HEK293 (cell line): ENCODE measurements around the gene KDM5A.
A peak's percentile ranks its signal among the peaks of the same experiment; 100 is the strongest.

Experiments used
- CTCF ChIA-PET: fragments of 350-600 bp; formaldehyde crosslinking; extraction: SDS; loops from one replicate; lab custom pipeline; 2021; ENCODE audit warnings: antibody characterized with exemption; lab: Yijun Ruan, JAX
- POLR2A ChIA-PET: fragments of 300-600 bp; formaldehyde crosslinking; extraction: SDS; loops from one replicate; lab custom pipeline; 2020; ENCODE audit warnings: antibody characterized with exemption, inconsistent platforms; lab: Yijun Ruan, JAX
- H3K27ac ChIP-seq: fragments of 200-500 bp; sonication (Bioruptor generic); 2 replicates; pipeline ENCODE4 v1.5.1; 2014; ENCODE audit warnings: low read depth, low read length, control low read depth, inconsistent platforms; ENCODE audit errors: extremely low read depth
- H3K36me3 ChIP-seq, 2 experiments: fragments of 200-500 bp in 1 of 2; sonication (Bioruptor generic) in 1 of 2; 1 replicate in 1 of 2; 2 replicates in 1 of 2; pipeline ENCODE4 v1.5.1; 2014 to 2017; ENCODE audit warnings: inconsistent platforms in 2 of 2, low read length in 2 of 2; ENCODE audit not compliant: control insufficient read depth in 2 of 2, insufficient read depth in 1 of 2
- H3K4me1 ChIP-seq: fragments of 200-500 bp; sonication (Bioruptor generic); 2 replicates; pipeline ENCODE4 v1.5.1; 2014; ENCODE audit warnings: mild to moderate bottlenecking, low read length, inconsistent platforms; ENCODE audit not compliant: control insufficient read depth, insufficient read depth
- H3K4me3 ChIP-seq: 2 replicates; pipeline ENCODE4 v1.5.1; 2011; ENCODE audit warnings: low read depth, mild to moderate bottlenecking, control low read depth, low read length, moderate library complexity
- H3K9me3 ChIP-seq: fragments of 200-500 bp; sonication (Bioruptor generic); 2 replicates; pipeline ENCODE4 v1.5.1; 2014; ENCODE audit warnings: low read depth, low read length, inconsistent platforms; ENCODE audit not compliant: control insufficient read depth, insufficient read depth
- AEBP2 ChIP-seq: fragments of 450-650 bp; formaldehyde crosslinking; IDR thresholded peaks from 2 replicates; pipeline ENCODE4 v1.5.1; 2016; ENCODE audit warnings: missing biosample characterization, missing genetic modification characterization, borderline replicate concordance
- HOXA7 ChIP-seq: sonication (generic); formaldehyde crosslinking; IDR thresholded peaks from 2 replicates; pipeline ENCODE4 v1.8.1; 2022; ENCODE audit warnings: missing genetic modification reagents, borderline replicate concordance
- PBX3 ChIP-seq: sonication (generic); formaldehyde crosslinking; IDR thresholded peaks from 2 replicates; pipeline ENCODE4 v1.8.1; 2022; ENCODE audit warnings: mild to moderate bottlenecking, moderate library complexity, missing genetic modification reagents
- PRDM2 ChIP-seq: fragments of 450-650 bp; formaldehyde crosslinking; IDR thresholded peaks from 2 replicates; pipeline ENCODE4 v1.5.1; 2016; ENCODE audit warnings: missing biosample characterization, missing genetic modification characterization, borderline replicate concordance
- SP7 ChIP-seq: fragments of 450-650 bp; formaldehyde crosslinking; IDR thresholded peaks from 2 replicates; pipeline ENCODE4 v1.5.1; 2016; ENCODE audit warnings: missing biosample characterization, missing genetic modification characterization
- YY2 ChIP-seq: fragments of 450-650 bp; formaldehyde crosslinking; IDR thresholded peaks from 2 replicates; pipeline ENCODE4 v1.5.1; 2016; ENCODE audit warnings: missing biosample characterization, missing genetic modification characterization
- ZBTB17 ChIP-seq: fragments of 450-650 bp; formaldehyde crosslinking; IDR thresholded peaks from 2 replicates; pipeline ENCODE4 v1.5.1; 2016; ENCODE audit warnings: missing biosample characterization, missing genetic modification characterization
- ZBTB7A ChIP-seq: fragments of 450-650 bp; formaldehyde crosslinking; IDR thresholded peaks from 2 replicates; pipeline ENCODE4 v1.5.1; 2016; ENCODE audit warnings: low read depth, missing biosample characterization, missing genetic modification characterization
- ZNF10 ChIP-seq: fragments of 450-650 bp; formaldehyde crosslinking; IDR thresholded peaks from 2 replicates; pipeline ENCODE4 v1.5.1; 2017; ENCODE audit warnings: missing biosample characterization, missing genetic modification characterization
- ZNF214 ChIP-seq: fragments of 450-650 bp; formaldehyde crosslinking; IDR thresholded peaks from 2 replicates; pipeline ENCODE4 v1.5.1; 2017; ENCODE audit warnings: missing biosample characterization, mild to moderate bottlenecking, missing genetic modification characterization, borderline replicate concordance
- ZNF324 ChIP-seq: fragments of 450-650 bp; formaldehyde crosslinking; IDR thresholded peaks from 2 replicates; pipeline ENCODE4 v1.5.1; 2016; ENCODE audit warnings: missing biosample characterization, missing genetic modification characterization
- ZNF362 ChIP-seq: fragments of 450-650 bp; formaldehyde crosslinking; IDR thresholded peaks from 2 replicates; pipeline ENCODE4 v1.5.1; 2016; ENCODE audit warnings: missing biosample characterization, missing genetic modification characterization
- ZNF404 ChIP-seq: fragments of 450-650 bp; formaldehyde crosslinking; IDR thresholded peaks from 2 replicates; pipeline ENCODE4 v1.5.1; 2017; ENCODE audit warnings: missing biosample characterization, missing genetic modification characterization
- ZNF555 ChIP-seq: fragments of 450-650 bp; formaldehyde crosslinking; conservative IDR thresholded peaks from 2 replicates; pipeline ENCODE4 v1.5.1; 2017; ENCODE audit warnings: missing biosample characterization, mild to moderate bottlenecking, missing genetic modification characterization, inconsistent platforms
- ZNF623 ChIP-seq: fragments of 450-650 bp; formaldehyde crosslinking; IDR thresholded peaks from 2 replicates; pipeline ENCODE4 v1.5.1; 2016; ENCODE audit warnings: missing biosample characterization, missing genetic modification characterization
- ZNF654 ChIP-seq: fragments of 450-650 bp; formaldehyde crosslinking; IDR thresholded peaks from 2 replicates; pipeline ENCODE4 v1.5.1; 2016; ENCODE audit warnings: low read depth, missing biosample characterization, missing genetic modification characterization
- TF ChIP-seq, protein P1 (sequence below): fragments of 450-650 bp; formaldehyde crosslinking; IDR thresholded peaks from 2 replicates; pipeline ENCODE4 v1.5.1; 2016; ENCODE audit warnings: missing biosample characterization, missing genetic modification characterization
- TF ChIP-seq, protein P2 (sequence below): fragments of 450-650 bp; formaldehyde crosslinking; IDR thresholded peaks from 2 replicates; pipeline ENCODE4 v1.5.1; 2017; ENCODE audit warnings: missing biosample characterization, mild to moderate bottlenecking, missing genetic modification characterization, moderate library complexity

Gene KDM5A

GRCh38 chr12:414859-415258 is 25.7 kb upstream of the KDM5A start (continued):
- no peak for TF ChIP-seq PRDM2 (tag by site-specific recombination)
- no peak for TF ChIP-seq ZNF404 (tag by site-specific recombination)
- TF ChIP-seq, protein P1, sequence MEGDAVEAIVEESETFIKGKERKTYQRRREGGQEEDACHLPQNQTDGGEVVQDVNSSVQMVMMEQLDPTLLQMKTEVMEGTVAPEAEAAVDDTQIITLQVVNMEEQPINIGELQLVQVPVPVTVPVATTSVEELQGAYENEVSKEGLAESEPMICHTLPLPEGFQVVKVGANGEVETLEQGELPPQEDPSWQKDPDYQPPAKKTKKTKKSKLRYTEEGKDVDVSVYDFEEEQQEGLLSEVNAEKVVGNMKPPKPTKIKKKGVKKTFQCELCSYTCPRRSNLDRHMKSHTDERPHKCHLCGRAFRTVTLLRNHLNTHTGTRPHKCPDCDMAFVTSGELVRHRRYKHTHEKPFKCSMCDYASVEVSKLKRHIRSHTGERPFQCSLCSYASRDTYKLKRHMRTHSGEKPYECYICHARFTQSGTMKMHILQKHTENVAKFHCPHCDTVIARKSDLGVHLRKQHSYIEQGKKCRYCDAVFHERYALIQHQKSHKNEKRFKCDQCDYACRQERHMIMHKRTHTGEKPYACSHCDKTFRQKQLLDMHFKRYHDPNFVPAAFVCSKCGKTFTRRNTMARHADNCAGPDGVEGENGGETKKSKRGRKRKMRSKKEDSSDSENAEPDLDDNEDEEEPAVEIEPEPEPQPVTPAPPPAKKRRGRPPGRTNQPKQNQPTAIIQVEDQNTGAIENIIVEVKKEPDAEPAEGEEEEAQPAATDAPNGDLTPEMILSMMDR (tag by site-specific recombination) = no peak
- TF ChIP-seq ZBTB17 (tag by site-specific recombination) = no peak

- Histone ChIP-seq H3K4me3 (peak overlapping the region; percentile 59), H3K9me3 (no peaks in the 10 kb centered on the region), H3K4me1 (no peaks in the 10 kb centered on the region; the same call in 1 of the 2 replicates), H3K27ac (peak overlapping the region; percentile 28), H3K36me3 (peaks cover 6 to 14% of the 10 kb centered on the region in 2 experiments)
- ChIA-PET CTCF (interaction anchor here (0.7 to 2.2 kb wide), 7 partner anchors 11 to 213 kb away, joined by 3 to 17 read pairs (median 5); no protein-coding TSS in a partner anchor), POLR2A (interaction anchor here (1.9 kb wide), 1 partner anchor 12 kb away, joined by 36 read pairs; the partner anchor contains the start of gene KDM5A)
- TF ChIP-seq ZNF324 (tag by site-specific recombination) (no peak), AEBP2 (tag by site-specific recombination) (no peak), ZNF10 (tag by site-specific recombination) (no peak), HOXA7 (CRISPR knock-in tag) (no peak), ZNF214 (no peak), ZNF654 (tag by site-specific recombination) (peak; percentile 1; the same call in 1 of the 2 replicates), SP7 (tag by site-specific recombination) (no peak), PBX3 (CRISPR knock-in tag) (no peak), ZBTB7A (tag by site-specific recombination) (no peak), YY2 (tag by site-specific recombination) (no peak), ZNF362 (tag by site-specific recombination) (peak; percentile 11; the same call in 1 of the 2 replicates), ZNF555 (tag by site-specific recombination) (no peak), ZNF623 (tag by site-specific recombination) (no peak), ZNF404 (tag by site-specific recombination) (no peak)
- TF ChIP-seq, protein P2, sequence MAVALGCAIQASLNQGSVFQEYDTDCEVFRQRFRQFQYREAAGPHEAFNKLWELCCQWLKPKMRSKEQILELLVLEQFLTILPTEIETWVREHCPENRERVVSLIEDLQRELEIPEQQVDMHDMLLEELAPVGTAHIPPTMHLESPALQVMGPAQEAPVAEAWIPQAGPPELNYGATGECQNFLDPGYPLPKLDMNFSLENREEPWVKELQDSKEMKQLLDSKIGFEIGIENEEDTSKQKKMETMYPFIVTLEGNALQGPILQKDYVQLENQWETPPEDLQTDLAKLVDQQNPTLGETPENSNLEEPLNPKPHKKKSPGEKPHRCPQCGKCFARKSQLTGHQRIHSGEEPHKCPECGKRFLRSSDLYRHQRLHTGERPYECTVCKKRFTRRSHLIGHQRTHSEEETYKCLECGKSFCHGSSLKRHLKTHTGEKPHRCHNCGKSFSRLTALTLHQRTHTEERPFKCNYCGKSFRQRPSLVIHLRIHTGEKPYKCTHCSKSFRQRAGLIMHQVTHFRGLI = no peak
Observed at GRCh38 chr12:402029-402389, 12.9 kb upstream of the KDM5A start.
